Measurements from ENCODE around the gene UTS2R.

UTS2R gene

DNA sequence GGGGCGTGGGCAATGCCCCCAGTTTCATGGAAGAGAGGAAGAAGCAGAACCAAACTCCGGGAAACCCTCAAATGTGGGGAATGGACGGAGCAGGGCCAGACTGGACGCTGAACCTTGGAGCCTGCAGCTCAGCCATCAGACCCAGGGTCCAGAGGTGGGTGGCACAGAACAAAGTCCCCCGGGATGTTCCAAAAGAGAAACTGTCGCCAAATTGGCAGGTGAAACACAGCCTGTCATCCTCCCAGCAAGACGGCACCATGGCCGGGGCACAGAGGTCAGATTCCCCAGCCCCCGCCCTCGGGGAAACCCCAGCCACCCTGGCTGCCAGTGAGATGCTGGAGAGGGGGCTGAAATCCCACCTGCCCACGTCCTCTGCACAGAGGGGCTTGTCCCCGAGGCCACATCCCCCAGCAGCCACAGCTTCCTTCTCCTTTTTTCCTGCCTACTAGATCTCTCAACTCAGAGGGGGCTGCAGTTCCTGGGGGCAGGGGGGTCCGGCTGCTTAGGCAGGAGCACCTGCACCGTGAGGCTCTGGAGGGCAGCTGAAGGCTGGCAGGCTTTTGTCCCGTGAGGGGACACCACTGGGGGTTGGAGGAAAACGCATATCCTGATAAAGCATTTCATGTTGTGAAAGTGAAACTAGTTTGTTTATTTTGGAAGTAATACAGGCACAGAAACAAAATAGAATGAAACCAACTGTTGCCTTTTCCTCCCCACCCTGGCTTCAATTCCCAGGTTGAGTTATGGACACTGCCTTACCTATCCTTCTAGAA lies 36.8 kb upstream of the UTS2R start:
- H3K4me1 ChIP-seq (ENCODE audit: control insufficient read depth, insufficient read depth, low read length): peaks cover 29% of the 10 kb centered on the region
- no peaks in the 10 kb centered on the region for H3K36me3 ChIP-seq (ENCODE audit: control insufficient read depth, insufficient read depth, low read length)
- H3K27me3 ChIP-seq (ENCODE audit: control insufficient read depth, insufficient read depth, low read length, poor library complexity, severe bottlenecking): peaks cover 97% of the 10 kb centered on the region
- 56 to 58% methylated on average over 16 of the region's 16 CpGs for WGBS, 2 experiments
- H3K27ac ChIP-seq (ENCODE audit: insufficient read depth, low read depth, low read length, poor library complexity, severe bottlenecking): no peak overlapping the region
- no peaks in the 10 kb centered on the region for H3K9me3 ChIP-seq (ENCODE audit: control insufficient read depth, low read length)
- no peak overlapping the region for H3K4me3 ChIP-seq (ENCODE audit: insufficient read depth, low read depth, low read length)

DNA sequence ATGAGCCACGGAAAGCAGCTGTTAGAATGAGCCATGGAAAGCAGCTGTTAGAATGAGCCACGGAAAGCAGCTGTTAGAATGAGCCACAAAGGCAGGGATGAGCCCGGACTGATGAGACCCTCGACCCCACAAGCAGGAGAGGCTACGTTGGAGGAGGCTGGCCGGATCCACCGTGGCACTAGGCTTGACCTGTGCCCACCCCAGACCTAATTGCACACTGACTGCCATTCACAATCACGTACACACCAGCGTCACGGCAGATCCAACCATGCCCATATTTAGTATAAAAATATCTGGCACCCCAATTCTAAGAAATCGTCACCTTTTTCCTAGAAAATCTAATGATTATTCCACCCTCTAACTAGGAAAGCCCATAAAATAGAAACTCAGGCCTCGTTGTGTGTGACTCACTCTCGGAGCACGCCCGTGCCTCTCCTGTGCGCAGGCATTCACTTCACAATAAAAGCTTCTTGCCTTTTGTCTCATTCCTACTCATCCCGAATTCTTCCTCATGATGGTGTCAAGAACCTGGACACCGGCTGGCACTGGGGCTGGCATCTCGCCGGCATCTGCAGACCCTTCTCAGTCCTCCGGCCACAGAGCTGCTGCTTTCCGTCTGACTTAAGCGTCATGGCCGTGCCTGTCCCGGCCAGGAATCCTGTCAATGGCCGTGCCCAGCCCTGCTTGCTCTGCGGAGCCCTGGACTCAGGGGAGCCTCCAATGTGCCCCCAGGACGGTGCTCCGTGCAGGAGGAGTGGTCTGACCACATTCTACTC lies 32.5 kb upstream of the UTS2R start:
- H3K4me1 ChIP-seq (ENCODE audit: control insufficient read depth, insufficient read depth, low read length): peaks cover 21% of the 10 kb centered on the region
- H3K36me3 ChIP-seq (ENCODE audit: control insufficient read depth, insufficient read depth, low read length): no peaks in the 10 kb centered on the region
- H3K27me3 ChIP-seq (ENCODE audit: control insufficient read depth, insufficient read depth, low read length, poor library complexity, severe bottlenecking): peaks cover 55% of the 10 kb centered on the region
- H3K4me3 ChIP-seq (ENCODE audit: insufficient read depth, low read depth, low read length): no peak overlapping the region
- H3K27ac ChIP-seq (ENCODE audit: insufficient read depth, low read depth, low read length, poor library complexity, severe bottlenecking): no peak overlapping the region
- no peaks in the 10 kb centered on the region for H3K9me3 ChIP-seq (ENCODE audit: control insufficient read depth, low read length)
- WGBS, 2 experiments: 33 to 36% methylated on average over 29 of the region's 29 CpGs

DNA sequence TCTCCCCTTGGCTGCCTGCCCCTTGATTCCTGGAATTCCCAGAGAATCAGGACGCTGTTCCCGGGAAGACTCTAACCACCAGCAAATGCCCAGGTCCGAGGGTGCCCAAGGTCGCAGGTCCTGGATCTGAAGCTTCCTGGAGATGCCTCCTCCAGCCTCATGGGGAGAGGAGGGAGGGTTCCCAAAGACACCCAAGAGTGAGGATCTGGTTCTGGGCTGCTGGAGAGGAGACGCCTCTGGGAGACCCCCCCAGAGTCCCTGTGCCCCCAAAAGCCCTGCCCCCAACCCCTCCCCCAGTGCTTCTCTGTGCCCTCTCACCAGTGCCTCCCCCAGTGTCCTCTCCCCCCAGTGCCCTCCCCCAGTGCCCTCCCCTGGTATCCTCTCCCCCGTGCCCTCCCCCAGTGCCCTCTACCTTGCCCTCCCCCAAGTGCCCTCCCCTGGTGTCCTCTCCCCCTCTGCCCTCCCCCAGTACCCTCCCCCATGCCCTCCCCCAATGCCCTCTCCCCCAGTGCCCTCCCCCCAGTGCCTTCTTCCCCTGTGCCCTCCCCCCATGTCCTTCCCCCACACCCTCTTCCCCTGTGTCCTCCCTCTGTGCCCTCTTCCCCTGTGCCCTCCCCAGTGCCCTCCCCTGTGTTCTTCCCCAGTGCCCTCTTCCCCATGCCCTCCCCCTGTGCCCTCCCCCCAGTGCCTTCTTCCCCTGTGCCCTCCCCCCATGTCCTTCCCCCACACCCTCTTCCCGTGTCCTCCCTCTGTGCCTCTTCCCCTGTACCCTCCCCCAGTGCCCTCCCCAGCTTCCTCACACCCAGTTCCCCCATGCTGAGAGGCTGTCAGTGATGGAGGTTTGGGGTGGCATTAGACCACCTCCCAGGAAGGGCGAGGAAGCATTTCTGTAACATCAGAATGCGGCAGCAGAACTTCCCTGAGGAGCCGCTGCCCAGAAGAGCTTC lies 31.7 kb upstream of the UTS2R start:
- no peak overlapping the region for H3K4me3 ChIP-seq (ENCODE audit: insufficient read depth, low read depth, low read length)
- peaks cover 19% of the 10 kb centered on the region for H3K4me1 ChIP-seq (ENCODE audit: control insufficient read depth, insufficient read depth, low read length)
- no peak overlapping the region for H3K27ac ChIP-seq (ENCODE audit: insufficient read depth, low read depth, low read length, poor library complexity, severe bottlenecking)
- no peaks in the 10 kb centered on the region for H3K36me3 ChIP-seq (ENCODE audit: control insufficient read depth, insufficient read depth, low read length)
- 76 to 83% methylated on average over 7 to 9 of the region's 10 CpGs for WGBS, 2 experiments
- H3K27me3 ChIP-seq (ENCODE audit: control insufficient read depth, insufficient read depth, low read length, poor library complexity, severe bottlenecking): peaks cover 46% of the 10 kb centered on the region
- no peaks in the 10 kb centered on the region for H3K9me3 ChIP-seq (ENCODE audit: control insufficient read depth, low read length)

DNA sequence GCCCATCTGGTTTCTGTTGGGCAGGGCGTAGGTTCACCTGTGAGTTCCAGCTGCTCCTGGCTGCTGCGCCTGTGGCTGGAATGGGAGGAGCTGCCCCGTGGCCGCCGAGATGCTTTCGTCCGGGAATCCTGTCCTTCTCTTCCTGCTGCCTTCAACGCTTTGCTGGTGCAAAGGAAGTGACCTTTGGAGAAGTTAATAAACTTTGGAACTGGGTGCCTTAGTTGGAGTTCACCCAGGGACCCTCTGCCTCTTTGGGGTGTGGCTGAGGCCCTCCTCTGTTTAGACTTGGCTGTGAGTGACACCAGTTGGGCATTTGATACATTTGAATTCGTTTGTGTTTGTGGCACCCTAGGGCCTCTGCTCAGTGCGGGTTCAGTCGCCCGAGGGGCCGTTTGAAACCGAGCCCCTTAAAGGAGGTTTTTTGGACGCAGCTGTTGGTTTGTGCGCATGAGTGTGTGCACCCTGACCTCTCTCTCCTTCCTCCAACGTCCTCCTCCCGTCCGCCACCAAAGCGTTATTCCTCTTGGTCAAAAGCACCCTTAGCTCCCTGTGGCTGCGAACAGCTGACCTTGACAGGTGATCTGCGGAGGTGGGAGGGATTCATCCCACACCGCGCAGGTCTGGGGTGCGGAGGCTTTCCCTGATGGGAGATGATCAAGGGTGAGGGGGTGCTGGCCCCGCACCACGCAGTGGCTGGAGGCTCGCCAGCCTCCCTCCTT lies 29.0 kb upstream of the UTS2R start:
- Histone ChIP-seq H3K27me3 (ENCODE audit: control insufficient read depth, insufficient read depth, low read length, poor library complexity, severe bottlenecking) (peaks cover 22% of the 10 kb centered on the region), H3K9me3 (ENCODE audit: control insufficient read depth, low read length) (no peaks in the 10 kb centered on the region), H3K27ac (ENCODE audit: insufficient read depth, low read depth, low read length, poor library complexity, severe bottlenecking) (no peak overlapping the region), H3K4me3 (ENCODE audit: insufficient read depth, low read depth, low read length) (no peak overlapping the region), H3K36me3 (ENCODE audit: control insufficient read depth, insufficient read depth, low read length) (no peaks in the 10 kb centered on the region), H3K4me1 (ENCODE audit: control insufficient read depth, insufficient read depth, low read length) (peaks cover 9% of the 10 kb centered on the region)
- 90 to 91% methylated on average over 28 of the region's 28 CpGs for WGBS, 2 experiments

DNA sequence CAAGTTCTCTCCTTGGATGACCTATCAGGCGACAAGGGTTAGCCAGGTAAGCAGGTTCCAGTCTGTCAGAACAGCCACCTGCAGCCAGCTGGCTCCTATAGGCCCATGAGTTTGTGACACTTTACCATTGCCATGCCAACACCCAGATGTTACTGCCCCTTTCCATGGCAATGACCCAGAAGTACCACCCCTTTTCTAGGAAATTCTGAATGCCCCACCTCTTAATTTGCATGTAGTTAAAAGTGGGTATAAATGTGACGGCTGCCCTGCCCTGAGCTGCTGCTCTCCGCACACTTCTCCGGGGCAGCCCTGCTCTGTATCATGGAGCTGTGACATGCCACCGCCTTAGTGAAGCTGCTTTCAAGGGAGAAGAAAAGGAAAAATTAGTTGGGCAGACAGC lies 28.0 kb upstream of the UTS2R start:
- H3K27me3 ChIP-seq (ENCODE audit: control insufficient read depth, insufficient read depth, low read length, poor library complexity, severe bottlenecking): peaks cover 12% of the 10 kb centered on the region
- H3K36me3 ChIP-seq (ENCODE audit: control insufficient read depth, insufficient read depth, low read length): no peaks in the 10 kb centered on the region
- H3K4me3 ChIP-seq (ENCODE audit: insufficient read depth, low read depth, low read length): no peak overlapping the region
- WGBS, 2 experiments: 93 to 94% methylated on average over 5 of the region's 5 CpGs
- H3K4me1 ChIP-seq (ENCODE audit: control insufficient read depth, insufficient read depth, low read length): peaks cover 9% of the 10 kb centered on the region
- no peaks in the 10 kb centered on the region for H3K9me3 ChIP-seq (ENCODE audit: control insufficient read depth, low read length)
- H3K27ac ChIP-seq (ENCODE audit: insufficient read depth, low read depth, low read length, poor library complexity, severe bottlenecking): no peak overlapping the region

DNA sequence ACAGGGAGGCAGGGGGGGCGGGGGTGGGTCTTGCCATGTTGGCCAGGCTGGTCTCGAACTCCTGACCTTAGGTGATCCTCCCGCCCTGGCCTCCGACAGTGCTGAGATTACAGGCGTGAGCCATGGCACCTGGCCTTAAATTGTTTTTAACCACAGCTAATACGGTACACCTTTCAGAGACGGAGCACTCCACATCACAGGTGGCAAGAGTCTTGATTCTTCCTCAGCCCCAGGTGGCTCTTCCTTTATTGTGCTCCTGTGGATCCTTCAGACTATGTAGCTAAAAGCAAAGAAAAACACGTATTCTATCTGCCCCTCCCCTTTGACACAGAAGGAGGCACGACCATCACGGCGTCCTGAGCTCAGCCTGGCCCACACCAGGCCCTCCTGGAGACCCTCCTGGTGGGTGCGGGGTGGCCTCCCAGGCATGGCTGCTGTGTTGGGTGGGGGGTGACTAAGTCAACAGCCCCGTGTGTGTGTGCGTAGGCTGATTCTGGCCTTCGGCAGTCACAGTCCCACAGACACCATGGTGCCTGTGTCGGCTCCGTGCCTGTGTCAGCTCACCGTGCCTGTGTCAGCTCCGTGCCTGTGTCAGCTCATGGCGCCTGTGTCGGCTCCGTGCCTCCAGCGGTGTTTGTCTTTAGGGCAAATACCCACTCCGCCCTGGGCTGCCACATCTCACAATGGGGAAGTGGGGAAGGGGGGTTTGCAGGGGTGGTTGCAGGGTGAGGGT lies 27.2 kb upstream of the UTS2R start:
- H3K27me3 ChIP-seq (ENCODE audit: control insufficient read depth, insufficient read depth, low read length, poor library complexity, severe bottlenecking): peaks cover 8% of the 10 kb centered on the region
- H3K9me3 ChIP-seq (ENCODE audit: control insufficient read depth, low read length): no peaks in the 10 kb centered on the region
- 89 to 90% methylated on average over 24 of the region's 24 CpGs for WGBS, 2 experiments
- no peak overlapping the region for H3K27ac ChIP-seq (ENCODE audit: insufficient read depth, low read depth, low read length, poor library complexity, severe bottlenecking)
- H3K4me3 ChIP-seq (ENCODE audit: insufficient read depth, low read depth, low read length): no peak overlapping the region
- peaks cover 9% of the 10 kb centered on the region for H3K4me1 ChIP-seq (ENCODE audit: control insufficient read depth, insufficient read depth, low read length)
- no peaks in the 10 kb centered on the region for H3K36me3 ChIP-seq (ENCODE audit: control insufficient read depth, insufficient read depth, low read length)

DNA sequence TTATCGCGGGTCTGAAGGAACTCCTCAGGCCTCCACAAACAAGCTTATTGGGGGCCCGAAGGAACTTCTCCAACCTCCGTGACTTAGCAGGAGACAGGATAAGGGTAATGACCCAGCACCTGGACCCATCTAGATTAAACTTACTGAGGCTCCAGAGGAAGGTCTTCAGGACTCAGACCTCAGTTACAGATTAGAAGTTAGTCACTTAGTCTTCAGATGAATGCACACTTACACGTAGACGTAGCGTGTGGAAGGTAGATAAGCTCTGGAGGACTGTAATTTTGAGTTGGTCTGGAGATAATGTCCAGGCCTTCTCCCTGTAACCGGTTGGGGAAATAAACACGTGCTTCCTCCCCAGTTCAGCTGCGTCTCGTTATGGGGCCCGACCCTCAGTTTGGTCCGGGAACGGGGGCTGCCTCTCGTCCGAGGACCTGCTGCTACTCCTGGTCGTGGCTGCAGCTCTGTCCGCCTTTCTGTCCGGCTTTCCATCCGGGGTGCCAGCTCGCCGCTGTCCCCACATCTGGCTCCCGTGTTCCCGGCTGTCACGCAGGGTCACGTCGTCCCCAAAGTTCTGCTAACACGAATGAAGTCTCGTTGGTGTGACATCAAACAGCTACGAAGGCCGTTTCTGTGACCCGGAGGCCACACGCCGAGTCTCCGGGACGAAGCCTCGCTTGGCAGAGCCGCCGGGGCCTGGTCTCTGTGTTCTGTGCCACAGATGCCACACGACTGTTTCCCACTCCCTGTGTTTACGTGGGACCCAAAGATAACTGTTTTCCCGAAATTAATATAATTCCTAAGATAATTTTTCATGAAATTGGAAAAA lies 26.2 kb upstream of the UTS2R start:
- Histone ChIP-seq H3K27ac (ENCODE audit: insufficient read depth, low read depth, low read length, poor library complexity, severe bottlenecking) (no peak overlapping the region), H3K36me3 (ENCODE audit: control insufficient read depth, insufficient read depth, low read length) (no peaks in the 10 kb centered on the region), H3K4me1 (ENCODE audit: control insufficient read depth, insufficient read depth, low read length) (peaks cover 9% of the 10 kb centered on the region), H3K4me3 (ENCODE audit: insufficient read depth, low read depth, low read length) (no peak overlapping the region), H3K27me3 (ENCODE audit: control insufficient read depth, insufficient read depth, low read length, poor library complexity, severe bottlenecking) (peaks cover 4% of the 10 kb centered on the region), H3K9me3 (ENCODE audit: control insufficient read depth, low read length) (no peaks in the 10 kb centered on the region)
- 93 to 94% methylated on average over 42 of the region's 42 CpGs for WGBS, 2 experiments

DNA sequence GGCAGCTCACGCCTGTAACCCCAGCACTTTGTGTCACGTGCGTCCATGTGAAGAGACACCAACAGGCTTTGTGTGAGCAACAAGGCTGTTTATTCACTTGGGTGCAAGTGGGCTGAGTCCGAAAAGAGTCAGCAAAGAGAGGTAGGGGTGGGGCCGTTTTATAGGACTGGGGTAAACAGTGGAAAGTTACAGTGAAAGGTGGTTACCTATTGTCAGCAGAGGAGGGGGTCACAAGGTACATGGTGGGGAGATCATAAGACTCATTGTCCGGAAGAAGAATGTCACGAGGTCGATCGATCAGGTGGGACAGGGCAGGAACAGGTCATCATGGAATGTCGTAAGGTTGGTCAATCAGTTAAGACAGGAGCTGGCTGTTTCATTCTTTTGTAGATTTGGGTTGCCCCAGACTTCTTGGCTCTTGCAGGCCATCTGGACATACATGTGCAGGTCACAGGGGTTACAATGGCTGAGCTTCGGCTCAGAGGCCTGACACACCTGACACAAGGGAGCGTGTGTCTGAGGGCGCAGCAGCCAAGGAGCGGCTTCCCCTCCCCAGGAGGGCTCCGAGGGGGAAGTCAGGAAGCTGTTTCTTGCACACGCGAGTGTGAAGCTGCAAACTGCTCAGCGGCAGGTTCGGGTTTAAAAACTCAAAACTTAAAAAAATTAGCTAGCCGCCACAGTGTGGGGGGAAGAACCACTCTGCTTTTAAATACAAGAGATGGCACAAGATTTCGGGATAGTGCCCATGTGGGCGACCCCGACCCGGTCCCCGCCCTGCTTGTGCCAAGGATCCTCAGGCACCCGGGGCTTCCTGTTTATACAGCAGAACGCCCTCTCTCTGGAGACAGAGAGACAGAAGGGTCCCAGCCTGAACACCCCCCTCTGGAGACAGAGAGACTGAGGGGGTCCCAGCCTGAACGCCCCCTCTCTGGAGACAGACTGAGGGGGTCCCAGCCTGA lies 24.9 kb upstream of the UTS2R start:
- no peaks in the 10 kb centered on the region for H3K36me3 ChIP-seq (ENCODE audit: control insufficient read depth, insufficient read depth, low read length)
- H3K4me1 ChIP-seq (ENCODE audit: control insufficient read depth, insufficient read depth, low read length): peaks cover 9% of the 10 kb centered on the region
- H3K27ac ChIP-seq (ENCODE audit: insufficient read depth, low read depth, low read length, poor library complexity, severe bottlenecking): no peak overlapping the region
- no peak overlapping the region for H3K4me3 ChIP-seq (ENCODE audit: insufficient read depth, low read depth, low read length)
- no peaks in the 10 kb centered on the region for H3K9me3 ChIP-seq (ENCODE audit: control insufficient read depth, low read length)
- peaks cover 4% of the 10 kb centered on the region for H3K27me3 ChIP-seq (ENCODE audit: control insufficient read depth, insufficient read depth, low read length, poor library complexity, severe bottlenecking)
- 92% methylated on average over 28 of the region's 28 CpGs for WGBS, 2 experiments

Measured in ectodermal cell (in vitro differentiated cells).